Left cardiac atrium (tissue), 4 donors: ENCODE results near the gene PLD2. TPM values are rescaled to one million over a fixed set of nuclear protein-coding genes. Genes with fewer than 3 reads are reported as not detected.

ENCODE experiments used
- ATAC-seq, 2 donors: fragments of 200-7000 bp; cut with Tn5 transposase; one replicate each; pipeline ENCODE4 v1.9.1; 2020; ENCODE audit warnings: mild to moderate bottlenecking in 2 of 2, moderate library complexity in 2 of 2
- DNase-seq: peaks from one replicate; pipeline ENCODE4 v3.0.0-alpha.2; 2020
- intact Hi-C, 2 donors: fragments of 100-400 bp; cut with DNase I; formaldehyde crosslinking; loops; one replicate each; pipeline versions ENCODE4 v1.14.1 to v1.15.1; 2022 to 2023
- long read RNA-seq: library from polyadenylated mRNA; unstranded; transcript quantifications from one replicate; pipeline ENCODE4 v2.0.0, GENCODE V29; 2021
- total RNA-seq, 2 donors: library from RNA; stranded (reverse); fragmentation: NEBNext Ultra II Directional; extraction: Animal tissue kit (Norgen Biotek cat#: 25700); gene quantifications; one replicate each; pipeline ENCODE4 v1.2.1, GENCODE V29; 2021
- donor health status: DM: no; HTN: yes; CAD: no.
- donor health status: DM: no; HTN: yes; CAD: no; lungs with severe emphysema.
- donor health status: DM: yes; HTN: yes; CAD: no.
- donor health status: Dilated cardiomyopathy.

The PLD2 gene, protein sequence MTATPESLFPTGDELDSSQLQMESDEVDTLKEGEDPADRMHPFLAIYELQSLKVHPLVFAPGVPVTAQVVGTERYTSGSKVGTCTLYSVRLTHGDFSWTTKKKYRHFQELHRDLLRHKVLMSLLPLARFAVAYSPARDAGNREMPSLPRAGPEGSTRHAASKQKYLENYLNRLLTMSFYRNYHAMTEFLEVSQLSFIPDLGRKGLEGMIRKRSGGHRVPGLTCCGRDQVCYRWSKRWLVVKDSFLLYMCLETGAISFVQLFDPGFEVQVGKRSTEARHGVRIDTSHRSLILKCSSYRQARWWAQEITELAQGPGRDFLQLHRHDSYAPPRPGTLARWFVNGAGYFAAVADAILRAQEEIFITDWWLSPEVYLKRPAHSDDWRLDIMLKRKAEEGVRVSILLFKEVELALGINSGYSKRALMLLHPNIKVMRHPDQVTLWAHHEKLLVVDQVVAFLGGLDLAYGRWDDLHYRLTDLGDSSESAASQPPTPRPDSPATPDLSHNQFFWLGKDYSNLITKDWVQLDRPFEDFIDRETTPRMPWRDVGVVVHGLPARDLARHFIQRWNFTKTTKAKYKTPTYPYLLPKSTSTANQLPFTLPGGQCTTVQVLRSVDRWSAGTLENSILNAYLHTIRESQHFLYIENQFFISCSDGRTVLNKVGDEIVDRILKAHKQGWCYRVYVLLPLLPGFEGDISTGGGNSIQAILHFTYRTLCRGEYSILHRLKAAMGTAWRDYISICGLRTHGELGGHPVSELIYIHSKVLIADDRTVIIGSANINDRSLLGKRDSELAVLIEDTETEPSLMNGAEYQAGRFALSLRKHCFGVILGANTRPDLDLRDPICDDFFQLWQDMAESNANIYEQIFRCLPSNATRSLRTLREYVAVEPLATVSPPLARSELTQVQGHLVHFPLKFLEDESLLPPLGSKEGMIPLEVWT
- 10 to 100 TPM; 14.7 to 14.9 TPM for total RNA-seq
- long read RNA-seq, transcript PLD2-201 (25 exons, 3,503 nt): major isoform, 8 of 17 reads
- long read RNA-seq, partial matches to known transcripts: 3 of 17 reads
- long read RNA-seq, other reads (novel, unspliced or antisense): 3 of 17 reads

DNA sequence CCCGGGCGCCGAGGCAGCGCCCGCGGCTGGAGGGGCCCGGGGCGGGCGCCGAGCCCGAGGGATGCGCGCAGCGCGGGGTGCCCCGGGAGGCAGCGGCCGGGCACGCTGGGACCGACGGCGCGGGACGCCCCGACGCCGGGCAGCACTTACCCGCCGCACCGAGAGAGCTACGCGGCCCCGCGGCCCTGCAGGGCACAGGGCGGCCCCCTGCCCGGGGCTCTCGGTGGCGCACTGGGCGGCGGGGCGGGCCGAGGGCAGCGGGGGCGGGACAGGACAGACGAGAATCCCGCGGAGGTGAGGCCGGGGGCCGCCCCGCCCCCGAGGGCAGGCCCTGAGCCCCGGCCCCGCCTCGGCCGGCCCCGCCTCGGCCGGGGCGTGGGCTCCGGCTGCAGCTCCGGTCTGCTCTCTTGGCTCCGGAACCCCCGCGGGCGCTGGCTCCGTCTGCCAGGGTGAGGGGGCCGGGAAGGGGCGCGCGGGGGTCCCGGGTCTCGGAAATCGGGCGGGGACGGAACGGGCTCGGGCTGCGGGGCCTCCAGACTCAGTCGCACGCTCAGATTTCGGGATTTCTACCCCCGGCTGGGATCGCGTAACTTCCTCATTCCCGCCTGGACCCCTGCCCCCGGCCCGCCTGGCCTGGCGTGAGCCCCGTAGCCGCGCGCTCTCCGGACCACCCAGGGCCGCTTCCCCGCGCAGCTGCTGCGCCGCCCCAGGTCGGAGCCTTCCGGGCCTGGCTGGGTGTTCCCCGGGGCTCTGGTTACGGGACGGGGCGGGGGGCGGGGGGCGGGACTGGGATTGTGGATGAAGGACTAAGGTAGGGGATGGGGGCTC, at the start of gene PLD2:
Gene PLD2 (plus strand): TSS at position 376 of the 828 bp plus-strand sequence. CDS start 621 bp downstream, outside the sequence.
- intact Hi-C loops: no loop called here
- peak; percentile 99 for ATAC-seq

DNA sequence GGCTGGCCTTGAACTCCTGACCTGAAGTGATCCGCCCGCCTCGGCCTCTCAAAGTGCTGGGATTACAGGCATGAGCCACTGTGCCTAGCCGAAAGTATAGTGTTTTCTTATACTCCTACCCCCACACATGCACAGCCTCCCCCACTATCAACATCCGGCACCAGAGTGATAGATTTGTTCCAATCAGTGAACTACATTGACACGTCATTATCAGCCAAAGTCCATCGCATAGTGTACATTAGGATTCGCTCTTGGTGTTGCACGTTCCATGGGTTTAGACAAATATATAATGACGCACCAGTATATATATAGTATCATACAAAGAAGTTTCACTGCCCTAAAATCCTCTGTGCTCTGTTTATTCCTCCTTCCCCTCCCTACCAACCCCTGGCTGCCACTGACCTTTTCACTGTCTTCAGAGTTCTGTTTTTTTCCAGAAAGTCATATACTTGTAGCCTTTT, 47.1 kb upstream of the PLD2 start:
- ATAC-seq: peak; percentile 15 to 47
- no peak for DNase-seq
- intact Hi-C loops: no loop called here

More for the DNA sequence above, at the start of gene PLD2:
- peak; percentile 89 for DNase-seq

DNA sequence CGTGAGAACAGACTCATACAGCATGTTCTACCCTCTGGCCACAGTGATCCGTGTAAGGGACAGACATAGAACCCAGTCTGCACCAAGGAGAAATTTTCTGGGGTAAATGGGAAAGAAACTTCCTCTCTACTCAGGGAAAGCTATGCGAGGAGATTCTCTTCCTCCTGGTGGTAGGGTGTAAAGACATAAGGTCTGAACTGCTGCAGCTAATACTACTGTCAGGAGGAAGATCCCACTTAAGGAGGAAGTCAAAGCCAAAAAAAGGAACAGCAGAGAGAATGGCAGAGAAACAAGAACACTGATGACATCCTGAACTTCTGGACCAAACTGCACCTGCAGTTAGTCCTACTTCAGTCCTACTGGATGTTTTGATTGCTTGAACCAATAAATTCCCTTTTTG, 42.4 kb upstream of the PLD2 start:
- ATAC-seq (peak; percentile 53 to 69), DNase-seq (no peak)
- intact Hi-C loops: no loop called here

DNA sequence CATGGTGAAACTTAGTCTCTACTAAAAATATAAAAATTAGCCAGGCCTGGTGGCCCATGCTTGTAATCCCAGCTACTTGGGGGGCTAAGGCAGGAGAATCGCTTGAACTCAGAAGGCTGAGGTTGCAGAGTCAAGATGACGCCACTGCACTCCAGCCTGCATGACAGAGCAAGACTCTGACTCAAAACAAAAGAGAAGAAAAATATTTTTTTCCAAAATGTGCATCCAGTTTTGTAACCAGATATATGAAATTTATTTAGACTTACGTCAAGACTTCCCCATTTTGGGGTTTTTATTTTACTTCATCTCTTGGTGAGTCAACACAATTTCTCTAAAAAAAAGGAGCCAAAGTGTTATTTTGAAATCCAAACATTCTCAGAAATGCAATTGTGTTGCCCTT, 40.8 kb upstream of the PLD2 start:
- DNase-seq (no peak), ATAC-seq (peak; percentile 30 to 47)
- intact Hi-C loops: no loop called here

DNA sequence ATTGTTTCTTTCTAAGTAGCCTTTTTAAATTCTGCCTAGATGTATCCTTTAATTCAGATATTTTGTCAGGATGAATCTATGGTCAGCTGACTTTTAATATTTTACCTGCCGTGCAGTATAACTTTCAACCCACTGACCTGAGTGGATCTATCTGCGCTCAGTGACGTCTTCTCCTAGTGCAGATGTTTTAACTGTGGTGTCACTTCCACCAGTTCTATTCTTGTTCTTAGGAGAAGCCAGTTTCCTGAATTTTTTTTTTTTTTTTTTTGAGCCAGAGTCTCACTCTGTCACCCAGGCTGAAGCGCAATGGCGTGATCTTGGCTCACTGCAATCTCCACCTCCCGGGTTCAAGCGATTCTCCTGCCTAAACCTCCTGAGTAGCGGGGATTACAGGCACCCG, 40.2 kb upstream of the PLD2 start:
- peak; percentile 21 to 47 for ATAC-seq
- DNase-seq: no peak
- intact Hi-C loops: no loop called here

DNA sequence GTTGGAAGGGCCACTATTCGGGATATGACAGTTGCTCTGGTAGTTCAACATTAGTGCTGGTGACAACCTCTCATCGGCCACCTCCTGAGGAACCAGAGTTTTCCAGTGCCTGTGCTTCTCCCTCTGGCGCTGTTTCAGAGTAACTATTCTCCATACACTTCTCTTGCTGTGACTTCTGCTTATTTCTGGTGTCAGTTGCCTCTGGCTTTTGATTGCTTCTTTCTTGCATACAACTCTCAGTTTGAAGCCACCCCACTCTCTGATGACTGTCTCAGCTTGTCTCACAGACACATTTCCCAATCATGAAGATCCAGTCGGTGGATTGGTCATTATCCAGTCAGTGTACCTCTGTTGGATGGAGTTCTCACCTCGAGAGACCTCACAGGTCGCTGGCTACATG, 38.7 kb upstream of the PLD2 start:
- no peak for ATAC-seq
- intact Hi-C loops: no loop called here
- DNase-seq: no peak

DNA sequence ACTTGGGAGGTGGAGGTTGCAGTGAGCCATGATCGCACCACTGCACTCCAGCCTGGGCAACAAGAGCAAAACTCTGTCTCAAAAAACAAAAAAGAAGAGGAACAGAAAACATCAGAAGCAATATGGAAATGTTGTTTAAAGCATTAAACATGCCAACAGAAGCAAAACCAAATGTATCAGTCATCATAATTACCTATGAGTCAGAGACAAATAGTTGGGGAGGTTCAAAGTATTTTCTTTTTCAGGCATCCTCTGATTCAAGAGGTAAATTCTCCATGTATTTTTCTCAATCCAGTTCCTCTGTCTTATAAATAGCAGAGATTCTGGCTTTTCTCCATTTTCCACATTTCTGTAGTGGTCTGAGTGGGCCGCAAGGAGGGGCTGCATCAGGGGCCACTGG, 37.3 kb upstream of the PLD2 start:
- intact Hi-C loops: no loop called here
- no peak for DNase-seq
- no peak for ATAC-seq

DNA sequence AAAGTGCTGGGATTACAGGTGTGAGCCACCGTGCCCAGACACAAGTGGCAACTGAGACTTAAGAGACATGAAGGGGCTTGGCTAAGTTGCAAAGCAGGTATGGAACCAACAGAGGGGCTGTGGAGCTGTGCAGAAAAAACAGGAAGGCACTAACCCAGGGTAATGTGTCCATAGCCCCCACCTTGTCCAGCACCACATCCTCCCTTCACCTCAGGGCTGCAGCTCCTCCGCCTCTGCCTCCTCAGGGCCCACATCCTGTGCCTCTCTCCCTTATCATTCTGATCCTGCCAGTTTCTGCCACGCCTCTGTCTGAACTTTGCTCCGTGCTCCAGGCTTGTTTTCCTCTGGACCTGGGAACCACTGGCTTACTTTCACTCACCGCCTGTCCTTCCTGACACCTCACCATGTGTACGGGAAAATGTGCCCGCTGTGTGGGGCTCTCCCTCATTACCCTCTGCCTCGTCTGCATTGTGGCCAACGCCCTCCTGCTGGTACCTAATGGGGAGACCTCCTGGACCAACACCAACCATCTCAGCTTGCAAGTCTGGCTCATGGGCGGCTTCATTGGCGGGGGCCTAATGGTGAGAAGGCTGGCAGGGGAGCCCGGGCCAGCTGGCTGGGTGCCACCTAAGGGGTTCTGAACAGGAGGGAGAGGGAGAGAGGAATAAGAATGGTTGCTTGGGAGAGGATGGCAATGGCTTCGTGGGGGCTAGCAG, 35.3 kb upstream of the PLD2 start, which contains the start of gene TM4SF5:
Gene TM4SF5 (plus strand): TSS at position 368 of the 716 bp plus-strand sequence. CDS start 37 bp downstream, at position 405.
- ATAC-seq: no peak
- DNase-seq: no peak
- intact Hi-C loops: no loop called here

DNA sequence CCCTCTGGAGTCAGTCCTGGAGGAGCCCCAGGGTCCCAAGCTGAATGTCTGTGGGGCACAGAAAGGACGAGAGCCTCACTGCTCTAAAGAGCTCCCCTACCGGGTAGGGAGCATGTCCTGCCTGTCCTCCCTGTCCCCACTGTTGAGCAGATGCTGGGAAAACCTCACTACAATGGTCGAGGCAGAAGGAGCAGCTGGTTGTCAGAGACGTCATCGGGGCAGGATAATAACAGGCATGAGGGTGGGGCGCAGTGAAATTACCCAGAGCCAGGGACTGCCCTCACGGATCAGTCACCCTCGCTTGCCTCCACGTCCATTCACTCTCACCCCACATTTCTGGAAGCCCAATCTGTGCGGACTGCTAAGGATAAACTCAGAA, 34.7 kb upstream of the PLD2 start:
- DNase-seq (no peak), ATAC-seq (no peak)
- intact Hi-C loops: no loop called here

DNA sequence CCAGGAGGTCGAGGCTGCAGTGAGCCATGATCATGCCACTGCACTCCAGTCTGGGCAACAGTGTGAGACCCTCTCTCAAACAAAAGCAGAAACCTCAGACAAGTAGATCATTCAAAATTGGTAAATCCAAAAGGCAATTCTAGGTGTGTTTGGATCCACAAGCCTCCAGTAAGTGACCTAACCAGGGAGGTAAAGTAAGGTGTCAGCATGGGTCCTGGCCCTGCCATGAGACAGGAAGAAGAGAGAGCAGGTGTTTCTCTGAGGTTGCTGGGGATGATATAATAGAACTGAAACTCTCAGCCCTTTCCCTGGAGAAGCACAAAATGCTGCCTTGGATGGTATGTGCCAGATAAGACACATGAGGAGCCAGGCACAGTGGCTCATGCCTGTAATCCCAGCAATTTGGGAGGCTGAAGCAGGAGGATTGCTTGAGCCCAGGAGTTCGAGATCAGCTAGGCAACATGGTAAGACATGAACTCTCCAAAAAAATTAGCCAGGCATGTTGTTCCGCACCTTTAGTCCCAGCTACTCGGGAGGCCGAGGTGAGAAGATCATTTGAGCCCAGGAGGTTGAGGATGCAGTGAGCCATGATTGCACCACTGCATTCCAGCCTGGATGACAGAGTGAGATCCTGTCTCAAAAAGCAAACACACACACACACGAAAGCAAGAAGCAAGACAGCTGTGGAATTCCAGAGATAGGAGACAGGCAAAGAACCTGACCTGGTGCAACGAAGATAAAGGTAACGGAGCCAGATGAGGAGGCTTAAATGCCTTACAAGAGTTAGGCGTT, 28.8 kb upstream of the PLD2 start:
- intact Hi-C loops: no loop called here
- ATAC-seq (no peak), DNase-seq (no peak)

DNA sequence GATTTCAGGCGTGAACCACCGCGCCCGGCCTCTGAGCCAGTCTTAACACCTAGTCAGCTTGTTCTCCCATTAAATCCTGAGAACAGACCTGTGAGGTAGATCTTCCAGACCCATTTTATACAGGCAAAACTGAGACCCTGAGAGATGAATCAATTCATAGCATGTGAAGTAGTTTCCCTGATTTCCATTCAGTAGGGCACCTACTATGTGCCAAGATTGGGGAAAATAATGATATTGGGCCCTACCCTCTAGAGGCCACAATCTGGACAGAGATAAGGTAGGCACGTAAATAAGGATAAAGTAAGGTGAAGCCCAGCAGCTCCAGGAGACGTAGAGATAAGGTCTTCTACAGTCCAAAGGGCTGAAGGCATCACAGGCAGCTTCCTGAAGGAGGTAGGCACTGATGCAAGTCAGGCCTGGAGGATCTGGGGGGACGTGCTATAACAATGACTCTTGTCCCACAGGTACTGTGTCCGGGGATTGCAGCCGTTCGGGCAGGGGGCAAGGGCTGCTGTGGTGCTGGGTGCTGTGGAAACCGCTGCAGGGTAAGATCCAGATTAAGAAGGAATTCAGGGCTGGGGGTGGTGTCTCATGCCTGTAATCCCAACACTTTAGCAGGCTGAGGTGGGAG, 26.5 kb upstream of the PLD2 start:
- no peak for DNase-seq
- intact Hi-C loops: no loop called here

DNA sequence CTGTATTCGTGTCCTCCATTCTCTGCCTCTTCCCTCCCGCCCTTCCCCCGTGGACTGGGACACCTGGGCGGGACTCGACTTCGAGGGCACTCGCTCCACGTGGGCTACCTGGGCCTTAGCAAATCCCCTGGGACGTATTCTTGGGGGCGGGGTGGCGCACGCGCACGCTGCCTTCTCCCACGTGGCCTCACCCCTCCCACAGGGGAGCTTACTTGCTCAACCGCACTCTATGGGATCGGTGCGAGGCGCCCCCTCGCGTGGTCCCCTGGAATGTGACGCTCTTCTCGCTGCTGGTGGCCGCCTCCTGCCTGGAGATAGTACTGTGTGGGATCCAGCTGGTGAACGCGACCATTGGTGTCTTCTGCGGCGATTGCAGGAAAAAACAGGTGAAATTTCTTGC, 24.3 kb upstream of the PLD2 start:
- no peak for DNase-seq
- no peak for ATAC-seq
- intact Hi-C loops: no loop called here

More for the DNA sequence above, 26.5 kb upstream of the PLD2 start:
- ATAC-seq: no peak

DNA sequence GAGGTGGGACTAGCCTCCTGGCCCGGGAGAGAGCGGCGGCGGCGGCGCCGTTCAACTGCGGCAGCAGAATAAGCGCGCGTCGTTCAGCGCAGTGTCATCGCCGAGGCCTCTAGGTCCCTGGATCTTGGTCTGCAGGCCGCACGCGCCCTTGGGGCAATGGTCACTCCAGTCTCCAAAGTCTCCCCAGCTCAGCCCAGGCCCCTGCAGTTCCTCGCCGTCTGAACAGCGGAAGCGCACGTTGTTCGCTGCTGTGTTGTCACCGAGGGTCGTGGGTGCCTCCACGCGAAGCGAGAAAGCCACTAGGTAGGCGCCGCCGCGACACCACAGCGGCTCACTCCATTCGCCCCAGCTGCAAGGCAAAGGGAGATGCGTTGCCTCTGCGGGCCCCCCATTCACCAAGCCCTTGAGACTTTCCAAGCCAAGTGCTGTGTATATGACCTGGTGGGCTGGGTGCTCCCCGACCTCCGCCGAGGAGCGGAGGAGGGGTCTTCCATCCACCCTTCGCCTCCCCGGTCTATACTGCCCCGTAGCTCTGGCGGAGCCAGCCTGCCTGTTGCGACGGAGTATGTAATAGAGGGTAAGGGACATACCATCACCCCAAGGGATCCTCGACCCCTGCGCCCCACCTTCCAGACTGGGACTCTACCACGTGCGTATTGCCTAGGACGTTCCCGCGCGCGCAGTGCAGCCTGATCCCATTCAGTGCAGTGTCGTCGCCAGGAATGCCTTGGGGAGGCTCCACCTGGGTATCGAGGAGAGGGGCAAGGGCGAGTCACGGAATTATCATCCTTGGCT, 21.4 kb upstream of the PLD2 start:
- intact Hi-C loops: loop anchor here (5.0 kb wide), 3 partner anchors 43 to 102 kb away; no protein-coding TSS in a partner anchor
- DNase-seq (no peak), ATAC-seq (no peak)

DNA sequence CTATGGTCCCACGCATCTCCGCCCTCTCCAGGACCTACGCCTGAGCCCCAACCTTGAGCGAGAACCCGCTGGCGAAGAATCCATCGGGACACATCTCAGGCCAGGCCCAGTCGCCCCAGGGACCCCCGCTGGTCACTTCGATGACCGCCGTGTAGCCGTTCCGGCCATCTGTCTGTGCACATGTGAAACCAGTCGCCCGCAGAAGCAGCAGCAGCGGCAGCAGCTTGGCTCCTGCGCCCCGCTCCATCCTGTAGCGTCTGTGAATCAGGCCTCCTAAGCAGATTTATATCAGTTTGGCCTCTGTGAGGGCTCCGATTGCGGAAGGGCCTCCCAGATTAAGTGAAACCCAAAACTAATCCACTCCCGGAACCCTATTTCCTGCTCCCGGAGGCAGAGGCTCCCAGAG, 20.8 kb upstream of the PLD2 start, which contains the start of gene VMO1:
Gene VMO1 (minus strand): TSS at position 259 of the 406 bp plus-strand sequence. CDS start 12 bp downstream, at position 247.
- intact Hi-C loops: loop anchor here (5.0 kb wide), 3 partner anchors 44 to 101 kb away; no protein-coding TSS in a partner anchor
- no peak for ATAC-seq
- DNase-seq: peak; percentile 47

DNA sequence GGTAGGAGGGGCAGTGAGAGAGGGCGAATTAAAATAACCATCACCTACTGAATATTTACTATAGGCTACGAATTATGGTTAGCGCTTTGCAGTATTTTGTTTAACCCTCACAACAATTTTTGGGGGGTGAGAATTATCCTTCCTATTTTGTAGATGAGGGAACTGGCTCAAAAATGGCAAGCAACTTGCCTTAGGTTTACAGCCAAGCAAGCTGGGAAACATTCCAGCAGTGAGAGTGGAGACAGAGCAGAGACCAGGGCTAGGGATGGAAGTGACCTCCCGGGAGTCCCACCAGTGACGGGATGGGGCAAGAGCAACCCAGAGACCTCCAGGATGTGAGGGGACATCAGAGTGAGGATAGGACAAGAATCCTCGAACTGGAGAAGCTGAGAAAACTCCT, 20.4 kb upstream of the PLD2 start:
- ATAC-seq (no peak), DNase-seq (no peak)
- intact Hi-C loops: loop anchor here (5.0 kb wide), 3 partner anchors 44 to 101 kb away; no protein-coding TSS in a partner anchor
